IPS-NIHi7 (cell line): ENCODE measurements around the gene FBXO7.

Experiments used
- DNase-seq: peaks from one replicate; pipeline ENCODE4 v3.0.0; 2012; ENCODE audit warnings: mixed read lengths; ENCODE audit errors: extremely low spot score

FBXO7 gene

GRCh38 chr22:32531931-32532819 lies 57.6 kb downstream of the FBXO7 start:
- DNase-seq: peak; percentile 63

- no peak for DNase-seq
Measured at GRCh38 chr22:32532820-32533128, 58.2 kb downstream of the FBXO7 start.

GRCh38 chr22:32533265-32534111 lies 58.9 kb downstream of the FBXO7 start:
- no peak for DNase-seq

GRCh38 chr22:32534252-32535235 lies 59.9 kb downstream of the FBXO7 start:
- no peak for DNase-seq

- DNase-seq: no peak
Measured at GRCh38 chr22:32535531-32536190, 61.0 kb downstream of the FBXO7 start.

- no peak for DNase-seq
Measured at GRCh38 chr22:32536352-32536751, 61.7 kb downstream of the FBXO7 start.

GRCh38 chr22:32538521-32538920 lies 63.9 kb downstream of the FBXO7 start:
- no peak for DNase-seq

- DNase-seq: no peak
Measured at GRCh38 chr22:32539631-32540421, 65.2 kb downstream of the FBXO7 start.

GRCh38 chr22:32541481-32541880 lies 66.9 kb downstream of the FBXO7 start:
- no peak for DNase-seq

- DNase-seq: no peak
Measured at GRCh38 chr22:32542066-32542676, 67.6 kb downstream of the FBXO7 start.

GRCh38 chr22:32542677-32543357 lies 68.2 kb downstream of the FBXO7 start:
- no peak for DNase-seq

- no peak for DNase-seq
Measured at GRCh38 chr22:32544953-32545558, 70.4 kb downstream of the FBXO7 start.

GRCh38 chr22:32545801-32546200 lies 71.2 kb downstream of the FBXO7 start:
- DNase-seq: no peak

- no peak for DNase-seq
Measured at GRCh38 chr22:32546496-32546895, 71.9 kb downstream of the FBXO7 start.

GRCh38 chr22:32546935-32547334 lies 72.3 kb downstream of the FBXO7 start:
- no peak for DNase-seq

GRCh38 chr22:32548039-32548438 lies 73.4 kb downstream of the FBXO7 start:
- no peak for DNase-seq
